ENCODE data around the gene SHROOM3. TPM values are rescaled to one million over a fixed set of nuclear protein-coding genes. Genes with fewer than 3 reads are reported as not detected.
A peak's percentile ranks its signal among the peaks of the same experiment; 100 is the strongest.

The SHROOM3 gene
- total RNA-seq, 1 donor from 2014 or later = 54.9 TPM

DNA sequence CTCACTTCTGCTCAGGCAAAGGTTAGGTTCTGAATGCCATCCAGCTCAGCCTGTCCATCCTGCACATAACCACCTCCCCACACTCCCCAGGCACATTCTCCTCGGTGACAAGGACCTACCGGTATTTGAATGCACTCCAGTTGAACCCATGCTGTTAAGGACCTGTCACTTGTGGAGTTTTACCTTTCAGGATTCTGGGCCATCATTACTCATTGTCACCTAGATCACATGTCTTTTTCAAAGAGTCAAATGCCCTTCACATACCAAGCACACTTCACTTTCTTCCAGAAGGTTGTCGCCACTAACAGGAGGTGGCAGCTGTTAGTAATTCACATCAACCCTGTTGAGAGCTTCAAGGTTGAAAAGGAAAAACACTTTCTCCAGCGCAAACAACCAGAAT, 244.7 kb downstream of the SHROOM3 start:
- peaks cover 18% of the 10 kb centered on the region for H3K4me1 Mint-ChIP-seq (ENCODE audit: low read depth)
- no peak for DNase-seq (ENCODE audit: low spot score, unreplicated experiment)
- TF ChIP-seq, protein P1, sequence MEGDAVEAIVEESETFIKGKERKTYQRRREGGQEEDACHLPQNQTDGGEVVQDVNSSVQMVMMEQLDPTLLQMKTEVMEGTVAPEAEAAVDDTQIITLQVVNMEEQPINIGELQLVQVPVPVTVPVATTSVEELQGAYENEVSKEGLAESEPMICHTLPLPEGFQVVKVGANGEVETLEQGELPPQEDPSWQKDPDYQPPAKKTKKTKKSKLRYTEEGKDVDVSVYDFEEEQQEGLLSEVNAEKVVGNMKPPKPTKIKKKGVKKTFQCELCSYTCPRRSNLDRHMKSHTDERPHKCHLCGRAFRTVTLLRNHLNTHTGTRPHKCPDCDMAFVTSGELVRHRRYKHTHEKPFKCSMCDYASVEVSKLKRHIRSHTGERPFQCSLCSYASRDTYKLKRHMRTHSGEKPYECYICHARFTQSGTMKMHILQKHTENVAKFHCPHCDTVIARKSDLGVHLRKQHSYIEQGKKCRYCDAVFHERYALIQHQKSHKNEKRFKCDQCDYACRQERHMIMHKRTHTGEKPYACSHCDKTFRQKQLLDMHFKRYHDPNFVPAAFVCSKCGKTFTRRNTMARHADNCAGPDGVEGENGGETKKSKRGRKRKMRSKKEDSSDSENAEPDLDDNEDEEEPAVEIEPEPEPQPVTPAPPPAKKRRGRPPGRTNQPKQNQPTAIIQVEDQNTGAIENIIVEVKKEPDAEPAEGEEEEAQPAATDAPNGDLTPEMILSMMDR (IDR thresholded peaks at IDR 0.05; ENCODE audit: unreplicated experiment) = no peak
- no peaks in the 10 kb centered on the region for H3K27me3 Mint-ChIP-seq
- H3K36me3 Mint-ChIP-seq (ENCODE audit: insufficient read depth) = no peaks in the 10 kb centered on the region
- no peaks in the 10 kb centered on the region for H3K9me3 Mint-ChIP-seq (ENCODE audit: low read depth)
- H3K27ac Mint-ChIP-seq = peak overlapping the region; percentile 65
- no peak overlapping the region for H3K4me3 Mint-ChIP-seq (ENCODE audit: low read depth)

DNA sequence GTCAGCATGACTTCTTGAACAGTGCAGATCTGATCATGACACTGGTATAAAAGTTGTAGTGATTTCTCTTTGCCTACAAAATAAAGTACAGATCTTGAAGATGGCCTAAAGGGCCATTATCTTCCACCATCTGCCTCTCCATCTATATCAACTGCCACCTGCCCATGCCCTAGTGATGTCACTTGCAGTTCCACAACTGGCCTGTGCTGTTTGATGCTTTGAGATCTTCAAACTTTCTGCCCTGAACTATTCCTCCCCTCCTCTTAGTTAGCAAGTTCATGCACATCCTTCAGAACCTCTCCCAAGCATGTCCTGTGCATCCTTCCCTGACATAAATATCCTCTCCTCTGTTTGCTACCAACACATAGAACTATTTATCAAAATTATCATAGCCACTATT, 245.9 kb downstream of the SHROOM3 start:
- Mint-ChIP-seq H3K4me3 (ENCODE audit: low read depth) (no peak overlapping the region), H3K36me3 (ENCODE audit: insufficient read depth) (no peaks in the 10 kb centered on the region), H3K9me3 (ENCODE audit: low read depth) (no peaks in the 10 kb centered on the region), H3K4me1 (ENCODE audit: low read depth) (peaks cover 20% of the 10 kb centered on the region), H3K27ac (no peak overlapping the region), H3K27me3 (no peaks in the 10 kb centered on the region)
- TF ChIP-seq, protein P1 (IDR thresholded peaks at IDR 0.05; ENCODE audit: unreplicated experiment) = no peak
- DNase-seq (ENCODE audit: low spot score, unreplicated experiment) = no peak

DNA sequence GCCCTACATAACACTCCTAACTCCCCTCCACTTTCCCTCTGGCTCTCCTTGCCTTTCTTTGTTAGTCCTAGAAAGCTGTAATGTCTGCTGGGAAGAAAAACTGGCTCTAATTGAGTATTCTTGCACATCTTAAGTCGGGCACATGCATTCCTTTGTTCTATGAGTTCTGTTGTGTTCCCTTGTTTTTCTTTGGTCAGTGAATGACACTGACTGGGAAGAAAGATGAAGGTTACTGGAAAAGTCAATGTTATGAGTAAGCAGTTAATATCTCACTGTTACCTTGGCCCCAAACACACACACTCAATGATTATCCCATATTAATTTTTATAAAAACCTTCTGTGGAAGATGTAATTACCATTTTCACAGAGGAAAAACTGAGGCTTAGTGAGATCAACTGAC, 247.0 kb downstream of the SHROOM3 start:
- Mint-ChIP-seq H3K27ac (no peak overlapping the region), H3K36me3 (ENCODE audit: insufficient read depth) (no peaks in the 10 kb centered on the region), H3K27me3 (no peaks in the 10 kb centered on the region), H3K4me1 (ENCODE audit: low read depth) (peaks cover 20% of the 10 kb centered on the region), H3K9me3 (ENCODE audit: low read depth) (no peaks in the 10 kb centered on the region), H3K4me3 (ENCODE audit: low read depth) (no peak overlapping the region)
- TF ChIP-seq, protein P1 (IDR thresholded peaks at IDR 0.05; ENCODE audit: unreplicated experiment) = no peak
- DNase-seq (ENCODE audit: low spot score, unreplicated experiment) = no peak

DNA sequence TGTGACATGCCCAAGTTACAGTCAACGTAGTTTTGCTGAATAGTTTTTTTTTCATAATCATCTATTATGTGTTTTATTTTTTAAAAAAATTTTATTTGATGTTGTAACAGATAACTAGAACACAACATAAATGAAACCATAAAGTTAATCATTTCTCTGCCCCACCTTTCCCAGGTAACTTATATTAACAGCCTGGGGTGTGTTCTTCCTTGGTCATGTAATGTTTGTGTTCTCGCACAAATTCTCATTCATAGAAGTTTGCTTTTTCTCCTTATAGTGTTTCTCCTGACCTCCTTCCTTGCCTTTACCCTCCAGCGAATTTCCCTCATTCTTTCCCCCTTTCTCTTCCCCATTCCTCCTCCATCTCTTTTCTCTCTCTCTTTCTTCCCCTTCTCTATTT, 248.1 kb downstream of the SHROOM3 start:
- TF ChIP-seq, protein P1 (IDR thresholded peaks at IDR 0.05; ENCODE audit: unreplicated experiment) = no peak
- Mint-ChIP-seq H3K36me3 (ENCODE audit: insufficient read depth) (no peaks in the 10 kb centered on the region), H3K27me3 (no peaks in the 10 kb centered on the region), H3K27ac (no peak overlapping the region), H3K4me1 (ENCODE audit: low read depth) (peaks cover 25% of the 10 kb centered on the region), H3K4me3 (ENCODE audit: low read depth) (no peak overlapping the region), H3K9me3 (ENCODE audit: low read depth) (no peaks in the 10 kb centered on the region)
- no peak for DNase-seq (ENCODE audit: low spot score, unreplicated experiment)

DNA sequence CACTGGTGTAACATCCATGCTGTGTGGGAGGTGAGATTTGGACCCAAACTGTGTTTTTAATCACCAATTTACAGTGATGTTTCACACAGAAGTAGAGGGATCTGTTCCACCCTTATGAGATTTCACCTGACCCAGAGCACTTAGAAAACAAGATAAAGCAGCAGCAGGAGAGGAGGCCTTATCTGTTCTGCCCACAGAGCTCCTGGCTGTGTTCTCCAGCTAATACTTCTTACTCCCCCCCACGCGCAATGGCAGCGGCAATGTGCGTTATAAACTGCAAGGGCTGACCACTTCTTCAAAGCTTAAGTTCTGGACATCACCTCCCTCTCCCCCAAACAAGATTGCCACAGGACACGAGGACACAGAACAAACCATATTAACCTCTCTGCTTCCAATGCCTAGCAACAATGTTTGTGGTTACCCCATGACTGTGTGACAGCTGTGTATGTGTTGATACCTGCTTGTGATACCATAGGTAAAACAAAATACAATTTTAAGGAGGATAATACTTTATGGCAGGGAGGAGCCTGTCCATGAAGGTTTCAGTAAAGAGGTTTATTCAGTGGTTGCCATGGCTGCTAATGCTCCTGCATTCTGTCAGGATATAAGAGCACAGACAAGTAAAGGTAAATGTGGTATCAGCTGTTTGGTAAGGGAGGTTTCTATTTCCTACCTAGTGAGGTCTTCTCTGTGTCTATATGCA, 252.9 kb downstream of the SHROOM3 start:
- no peak for DNase-seq (ENCODE audit: low spot score, unreplicated experiment)

More for the DNA sequence above, 252.9 kb downstream of the SHROOM3 start:
- Mint-ChIP-seq H3K4me1 (ENCODE audit: low read depth) (peaks cover 52% of the 10 kb centered on the region), H3K9me3 (ENCODE audit: low read depth) (no peaks in the 10 kb centered on the region), H3K36me3 (ENCODE audit: insufficient read depth) (no peaks in the 10 kb centered on the region), H3K4me3 (ENCODE audit: low read depth) (peak overlapping the region; percentile 78), H3K27me3 (no peaks in the 10 kb centered on the region), H3K27ac (peak overlapping the region; percentile 85)
- TF ChIP-seq, protein P1 (IDR thresholded peaks at IDR 0.05; ENCODE audit: unreplicated experiment) = no peak

All from progenitor cell of endocrine pancreas (in vitro differentiated cells).